Keratinocyte (primary cell): ENCODE measurements around the gene GRM7. TPM values are rescaled to one million over a fixed set of nuclear protein-coding genes. Genes with fewer than 3 reads are reported as not detected.

Source experiments
- DNase-seq: peaks from one replicate; pipeline ENCODE4 v3.0.0-alpha.2; 2011; ENCODE audit warnings: low read depth, missing footprints, low spot score
- FAIRE-seq: peaks from 2 replicates; lab custom pipeline; 2011; peaks lifted over from hg19 to GRCh38; lab: Jason Lieb, UNC
- H2AFZ ChIP-seq: 2 replicates; pipeline ENCODE4 v1.6.0; 2012; ENCODE audit warnings: low read length, control low read depth, inconsistent platforms; ENCODE audit not compliant: control insufficient read depth
- H3K27ac ChIP-seq: 2 replicates; pipeline ENCODE4 v1.5.1; 2011; ENCODE audit warnings: low read length; ENCODE audit not compliant: control insufficient read depth, insufficient read depth
- H3K27me3 ChIP-seq: 3 replicates; pipeline ENCODE4 v1.6.0; 2011; ENCODE audit warnings: low read length; ENCODE audit not compliant: control insufficient read depth, insufficient read depth; ENCODE audit errors: extremely low read depth
- H3K36me3 ChIP-seq, 2 experiments: 2 replicates in 1 of 2; 3 replicates in 1 of 2; pipeline ENCODE4 v1.5.1; 2011; ENCODE audit warnings: low read length in 2 of 2, mild to moderate bottlenecking in 1 of 2; ENCODE audit not compliant: control insufficient read depth in 2 of 2, insufficient read depth in 2 of 2; ENCODE audit errors: extremely low read depth in 1 of 2
- H3K4me1 ChIP-seq: 3 replicates; pipeline ENCODE4 v1.5.1; 2011; ENCODE audit warnings: low read length; ENCODE audit not compliant: control insufficient read depth, insufficient read depth; ENCODE audit errors: extremely low read depth
- H3K4me2 ChIP-seq: 3 replicates; pipeline ENCODE4 v1.6.0; 2011; ENCODE audit warnings: low read depth, low read length; ENCODE audit not compliant: control insufficient read depth, insufficient read depth; ENCODE audit errors: extremely low read depth
- H3K4me3 ChIP-seq, 3 experiments: fragments of 200-600 bp in 1 of 3; sonication (generic) in 1 of 3; 2 replicates in 2 of 3; 3 replicates in 1 of 3; pipeline ENCODE4 v1.5.1; 2011 to 2016; ENCODE audit warnings: low read length in 3 of 3, mild to moderate bottlenecking in 3 of 3, control low read depth in 2 of 3, inconsistent platforms in 1 of 3, low read depth in 1 of 3, mixed read lengths in 1 of 3, mixed run types in 1 of 3, moderate library complexity in 1 of 3; ENCODE audit not compliant: control insufficient read depth in 2 of 3, insufficient read depth in 2 of 3; ENCODE audit errors: extremely low read depth in 1 of 3
- H3K79me2 ChIP-seq: 2 replicates; pipeline ENCODE4 v1.6.0; 2012; ENCODE audit warnings: low read length; ENCODE audit not compliant: control insufficient read depth, insufficient read depth
- H3K9ac ChIP-seq: 3 replicates; pipeline ENCODE4 v1.6.0; 2011; ENCODE audit warnings: low read length; ENCODE audit not compliant: control insufficient read depth, insufficient read depth; ENCODE audit errors: extremely low read depth
- H3K9me1 ChIP-seq: 3 replicates; pipeline ENCODE4 v1.6.0; 2011; ENCODE audit warnings: low read length; ENCODE audit not compliant: control insufficient read depth, insufficient read depth; ENCODE audit errors: extremely low read depth
- H3K9me3 ChIP-seq: 2 replicates; pipeline ENCODE4 v1.5.1; 2012; ENCODE audit warnings: low read depth, low read length; ENCODE audit not compliant: control insufficient read depth
- H4K20me1 ChIP-seq: 3 replicates; pipeline ENCODE4 v1.6.0; 2011; ENCODE audit warnings: low read length; ENCODE audit not compliant: control insufficient read depth, insufficient read depth; ENCODE audit errors: extremely low read depth
- CTCF ChIP-seq, 3 experiments: IDR thresholded peaks in 1 of 3; conservative IDR thresholded peaks in 1 of 3; optimal IDR thresholded peaks in 1 of 3; 2 replicates in 2 of 3; 3 replicates in 1 of 3; pipeline versions ENCODE3 to v1.5.1; 2011; ENCODE audit warnings: low read length in 3 of 3, mild to moderate bottlenecking in 3 of 3, moderate library complexity in 2 of 3, control low read depth in 1 of 3, inconsistent platforms in 1 of 3; ENCODE audit not compliant: insufficient read depth in 2 of 3; ENCODE audit errors: extremely low read depth in 1 of 3
- EZH2 ChIP-seq: IDR thresholded peaks from one replicate; pipeline ENCODE4 v1.6.1; 2012; ENCODE audit warnings: inconsistent platforms, mild to moderate bottlenecking, low read length, moderate library complexity
- dilution Hi-C: fragments of 300-500 bp; cut with MboI; formaldehyde crosslinking; loops from one replicate; pipeline ENCODE4 v1.7.0; 2020; ENCODE audit warnings: low sequenced_read_pairs; ENCODE audit not compliant: extremely low pct_ligation_motif_present
- polyA plus RNA-seq, 5 experiments: library from polyadenylated mRNA; depleted of rRNA in 3 of 5; stranded (reverse) in 3 of 5; stranded (forward) in 1 of 5; unstranded in 1 of 5; fragments of >200 nt; gene quantifications; 1 replicate in 1 of 5; 2 replicates in 3 of 5; 3 replicates in 1 of 5; pipeline versions ENCODE4 v1.2.1 to v1.2.3, GENCODE V29; 2011 to 2012; ENCODE audit warnings: missing spikeins in 2 of 5, low read depth in 1 of 5, low replicate concordance in 1 of 5

The GRM7 gene
- polyA plus RNA-seq, 1 donor (not counting 4 experiments of a cell fraction or from before 2014, with no cell fraction given) = not detected

GRCh38 chr3:7254251-7254650 is 393.3 kb downstream of the GRM7 start:
- Histone ChIP-seq H3K36me3 (no peaks in the 10 kb centered on the region), H3K9ac (no peak overlapping the region), H3K27ac (no peak overlapping the region), H3K4me1 (no peaks in the 10 kb centered on the region), H3K4me2 (no peak overlapping the region), H3K27me3 (no peaks in the 10 kb centered on the region), H2AFZ (no peak overlapping the region), H3K9me3 (no peaks in the 10 kb centered on the region), H4K20me1 (no peaks in the 10 kb centered on the region), H3K9me1 (no peaks in the 10 kb centered on the region), H3K4me3 (no peak overlapping the region), H3K79me2 (no peaks in the 10 kb centered on the region)
- TF ChIP-seq EZH2 (no peak), CTCF (optimal IDR thresholded peaks at IDR 0.05 in 1 of 3, IDR thresholded peaks at IDR 0.05 in 1 of 3, conservative IDR thresholded peaks at IDR 0.05 in 1 of 3; ENCODE audit: extremely low read depth in 1 of 3, insufficient read depth in 2 of 3, low read length in 3 of 3) (no peak)
- dilution Hi-C loops = no loop called here
- DNase-seq = no peak
- no peak for FAIRE-seq

- no peak for DNase-seq
- dilution Hi-C loops = no loop called here
- Histone ChIP-seq H3K4me1 (no peaks in the 10 kb centered on the region), H3K79me2 (no peaks in the 10 kb centered on the region), H3K9me3 (no peaks in the 10 kb centered on the region), H3K9ac (no peak overlapping the region), H3K27me3 (no peaks in the 10 kb centered on the region), H3K36me3 (no peaks in the 10 kb centered on the region), H3K9me1 (no peaks in the 10 kb centered on the region), H3K4me3 (no peak overlapping the region), H3K27ac (no peak overlapping the region), H4K20me1 (no peaks in the 10 kb centered on the region), H3K4me2 (no peak overlapping the region), H2AFZ (no peak overlapping the region)
- FAIRE-seq = no peak
- TF ChIP-seq CTCF (optimal IDR thresholded peaks at IDR 0.05 in 1 of 3, IDR thresholded peaks at IDR 0.05 in 1 of 3, conservative IDR thresholded peaks at IDR 0.05 in 1 of 3; ENCODE audit: extremely low read depth in 1 of 3, insufficient read depth in 2 of 3, low read length in 3 of 3) = no peak
- no peak for TF ChIP-seq EZH2
Observed at GRCh38 chr3:7260975-7261374, 400.1 kb downstream of the GRM7 start.
